ENCODE measurements around the gene C1orf167. TPM values are rescaled to one million over a fixed set of nuclear protein-coding genes. Genes with fewer than 3 reads are reported as not detected.

Gene C1orf167
- total RNA-seq, 1 experiment from 2014 or later, result 0.39 TPM

DNA sequence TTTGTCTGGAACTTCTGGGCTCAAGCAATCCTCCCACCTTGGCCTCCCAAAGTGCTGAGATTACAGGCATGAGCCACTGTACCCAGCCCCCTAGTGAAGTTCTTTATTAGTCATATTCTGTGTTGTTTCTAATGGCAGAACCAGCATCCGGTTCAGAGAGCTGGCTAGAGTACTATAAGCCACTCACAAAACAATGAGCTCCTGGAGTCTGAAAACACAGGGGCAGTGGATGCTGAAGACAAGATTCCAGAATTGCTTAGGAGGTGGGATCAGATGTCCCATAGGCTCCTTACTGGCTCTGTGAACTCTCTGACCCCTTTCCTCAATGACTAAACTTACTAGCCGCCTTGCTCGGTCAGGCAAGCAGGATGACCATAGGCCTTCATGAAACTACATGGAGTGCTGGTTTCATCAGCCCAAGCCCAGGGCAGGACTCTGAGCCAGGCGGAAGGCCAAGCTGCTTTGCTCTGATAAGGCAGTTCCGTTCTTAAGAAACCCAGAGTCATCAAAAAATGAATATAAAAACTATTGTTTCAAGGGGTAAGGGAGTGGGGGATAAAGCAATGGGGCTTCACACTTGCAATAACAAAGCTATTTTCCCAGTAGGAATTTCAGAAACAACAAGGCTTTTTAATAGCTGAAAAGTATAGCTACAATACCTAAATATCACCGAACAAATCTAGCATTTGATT is 35.7 kb downstream of the C1orf167 start:
- H3T11ph ChIP-seq (ENCODE audit: low read length), result no peak overlapping the region
- H3K79me2 ChIP-seq (ENCODE audit: insufficient read depth, low read length), result no peaks in the 10 kb centered on the region
- H3K27ac ChIP-seq (ENCODE audit: insufficient read length, low read depth, low read length), result no peak overlapping the region
- DNase-seq, result no peak
- no peak overlapping the region for H3K4me2 ChIP-seq (ENCODE audit: insufficient read depth, insufficient read length, low read length)
- no peaks in the 10 kb centered on the region for H3K79me1 ChIP-seq (ENCODE audit: insufficient read depth, low read depth, low read length, poor library complexity, severe bottlenecking)
- peaks cover 22 to 48% (median 41%) of the 10 kb centered on the region in 3 experiments; a peak in 6 of 7 replicates for H3K36me3 Mint-ChIP-seq (ENCODE audit: insufficient read depth in 1 of 3, low read depth in 3 of 3)
- TF ChIP-seq, protein P1, sequence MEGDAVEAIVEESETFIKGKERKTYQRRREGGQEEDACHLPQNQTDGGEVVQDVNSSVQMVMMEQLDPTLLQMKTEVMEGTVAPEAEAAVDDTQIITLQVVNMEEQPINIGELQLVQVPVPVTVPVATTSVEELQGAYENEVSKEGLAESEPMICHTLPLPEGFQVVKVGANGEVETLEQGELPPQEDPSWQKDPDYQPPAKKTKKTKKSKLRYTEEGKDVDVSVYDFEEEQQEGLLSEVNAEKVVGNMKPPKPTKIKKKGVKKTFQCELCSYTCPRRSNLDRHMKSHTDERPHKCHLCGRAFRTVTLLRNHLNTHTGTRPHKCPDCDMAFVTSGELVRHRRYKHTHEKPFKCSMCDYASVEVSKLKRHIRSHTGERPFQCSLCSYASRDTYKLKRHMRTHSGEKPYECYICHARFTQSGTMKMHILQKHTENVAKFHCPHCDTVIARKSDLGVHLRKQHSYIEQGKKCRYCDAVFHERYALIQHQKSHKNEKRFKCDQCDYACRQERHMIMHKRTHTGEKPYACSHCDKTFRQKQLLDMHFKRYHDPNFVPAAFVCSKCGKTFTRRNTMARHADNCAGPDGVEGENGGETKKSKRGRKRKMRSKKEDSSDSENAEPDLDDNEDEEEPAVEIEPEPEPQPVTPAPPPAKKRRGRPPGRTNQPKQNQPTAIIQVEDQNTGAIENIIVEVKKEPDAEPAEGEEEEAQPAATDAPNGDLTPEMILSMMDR (conservative IDR thresholded peaks at IDR 0.05), result no peak
- no peak overlapping the region for H2BK5ac ChIP-seq (ENCODE audit: insufficient read length, low read length)
- H2AFZ ChIP-seq (ENCODE audit: low read length), result no peak overlapping the region
- no peak overlapping the region for H4K8ac ChIP-seq (replicated peaks; ENCODE audit: insufficient read length, low read depth, low read length)
- no peak overlapping the region for H3K18ac ChIP-seq (ENCODE audit: insufficient read length, low read depth, low read length)
- whole genome bisulfite sequencing (ENCODE audit: extremely low coverage, insufficient read length, low lambda C conversion rate), result no CpG with 5 or more reads among the region's 6 CpGs
- H2AK5ac ChIP-seq (ENCODE audit: insufficient read length, low read length), result no peak overlapping the region
- H3K27ac Mint-ChIP-seq, result no peak overlapping the region
- H3K27me3 Mint-ChIP-seq (ENCODE audit: low read depth), result no peaks in the 10 kb centered on the region
- no peak overlapping the region for H2BK120ac ChIP-seq (ENCODE audit: low read depth, low read length, poor library complexity, severe bottlenecking)
- H3K27me3 ChIP-seq (ENCODE audit: insufficient read depth, low read length), result no peaks in the 10 kb centered on the region
- H3K4me1 Mint-ChIP-seq, result peaks cover 7 to 10% of the 10 kb centered on the region in 2 experiments
- no peak overlapping the region for H3K9ac ChIP-seq (ENCODE audit: extremely low read depth, insufficient read length, low read length)
- H2BK15ac ChIP-seq (ENCODE audit: low read depth, low read length), result no peak overlapping the region
- H4K5ac ChIP-seq (ENCODE audit: insufficient read length, low read depth, low read length), result no peak overlapping the region
- no peak overlapping the region for H3K14ac ChIP-seq (ENCODE audit: insufficient read depth, low read length)
- no peak overlapping the region for H3K4me3 Mint-ChIP-seq
- H3K23me2 ChIP-seq (ENCODE audit: insufficient read length, low read depth, low read length, poor library complexity, severe bottlenecking), result no peaks in the 10 kb centered on the region
- H3K4ac ChIP-seq (ENCODE audit: low read depth, low read length), result no peak overlapping the region
- no peak overlapping the region for H3K23ac ChIP-seq (ENCODE audit: insufficient read length, low read depth, low read length)
- H3K4me1 ChIP-seq (ENCODE audit: insufficient read depth, low read length), result no peaks in the 10 kb centered on the region
- H2BK12ac ChIP-seq (ENCODE audit: insufficient read length, low read depth, low read length), result no peak overlapping the region
- H4K20me1 ChIP-seq (ENCODE audit: control insufficient read depth, insufficient read depth, insufficient read length), result no peaks in the 10 kb centered on the region
- H4K91ac ChIP-seq (ENCODE audit: insufficient read length, low read depth, low read length), result no peak overlapping the region
- no peaks in the 10 kb centered on the region for H3K9me3 Mint-ChIP-seq
- no peak overlapping the region for H2BK20ac ChIP-seq (ENCODE audit: low read depth, low read length, poor library complexity, severe bottlenecking)
- H3K56ac ChIP-seq (ENCODE audit: insufficient read length, low read depth, low read length), result no peak overlapping the region
- no peaks in the 10 kb centered on the region for H3K9me3 ChIP-seq (ENCODE audit: control insufficient read depth, low read depth, low read length)
